ENCODE data around the gene ROBO2.
A peak's percentile ranks its signal among the peaks of the same experiment; 100 is the strongest.

Gene ROBO2

DNA sequence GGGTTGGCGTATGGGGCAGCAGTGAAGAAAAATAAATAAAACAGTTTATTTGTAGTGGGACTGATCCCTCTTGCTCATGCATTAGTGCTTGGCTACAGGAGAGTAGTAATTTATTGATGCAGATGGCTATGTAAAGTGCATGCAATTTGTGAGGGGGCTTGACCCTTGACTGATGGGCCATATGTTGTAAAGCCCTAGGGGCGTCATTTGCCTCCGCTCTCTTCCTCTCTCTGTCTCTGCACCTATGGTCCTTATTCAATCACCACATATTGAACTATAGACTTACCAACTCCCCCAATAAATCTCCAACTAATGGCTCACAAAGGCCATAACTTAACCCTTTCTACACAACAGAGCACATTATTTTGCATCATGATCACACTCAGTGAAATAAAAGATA is 227.7 kb downstream of the ROBO2 start:
- DNase-seq = no peak

DNA sequence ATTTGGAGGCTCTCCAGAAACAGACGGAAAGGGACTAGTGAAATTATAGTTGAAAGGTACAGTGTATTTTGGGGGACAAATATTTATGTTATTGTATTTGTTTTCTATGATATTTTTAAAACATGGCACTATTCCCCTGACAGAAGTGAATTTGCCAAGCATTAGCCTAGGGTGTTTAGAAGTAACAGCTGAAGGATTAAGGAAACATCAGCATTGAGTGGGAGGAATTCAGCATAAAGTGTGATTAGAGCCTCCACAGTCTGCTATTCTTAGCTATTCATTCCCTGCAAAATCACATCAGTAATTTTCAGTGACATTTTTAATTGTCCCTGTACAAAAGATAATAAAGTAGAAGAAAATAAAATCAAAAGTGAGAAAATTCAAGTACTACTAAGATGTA is 231.4 kb downstream of the ROBO2 start:
- no peak for DNase-seq

DNA sequence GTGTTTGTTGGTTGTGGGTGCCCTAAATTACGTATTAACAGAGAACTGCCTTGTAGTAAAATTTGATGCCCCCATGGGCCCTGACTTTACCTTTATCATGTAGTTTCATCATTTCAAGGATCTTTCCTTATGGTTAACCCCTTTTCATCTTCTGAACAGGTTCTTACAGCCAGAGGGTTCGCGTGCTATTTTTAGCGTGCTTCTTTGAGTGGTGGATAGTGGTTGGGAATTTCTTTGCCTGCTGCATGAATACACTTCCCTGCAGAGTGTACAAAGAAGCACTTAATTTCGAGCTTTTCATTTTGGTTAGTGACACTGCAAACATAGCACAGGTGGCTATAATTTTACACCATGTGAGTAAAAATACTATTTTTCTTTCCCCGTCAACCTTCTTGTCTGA is 231.8 kb downstream of the ROBO2 start:
- DNase-seq = no peak

DNA sequence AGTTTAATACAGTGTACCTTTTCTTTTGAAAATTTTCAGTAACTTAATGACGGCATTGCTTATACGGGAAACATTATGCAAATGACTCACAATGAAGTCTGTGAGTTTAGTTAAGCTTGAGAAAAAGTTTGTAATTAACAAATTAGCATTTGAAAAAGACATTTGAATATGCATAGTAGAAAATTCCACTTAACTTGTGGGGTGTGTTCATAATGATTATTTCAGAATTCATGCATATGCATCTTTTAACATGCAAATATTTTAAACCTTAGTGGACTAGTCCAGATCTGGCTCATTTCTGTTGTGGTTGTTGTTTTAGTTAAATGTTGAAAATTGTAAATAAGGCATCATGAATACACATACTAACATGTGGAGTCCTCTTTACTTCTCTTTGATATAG is 239.4 kb downstream of the ROBO2 start:
- no peak for DNase-seq

DNA sequence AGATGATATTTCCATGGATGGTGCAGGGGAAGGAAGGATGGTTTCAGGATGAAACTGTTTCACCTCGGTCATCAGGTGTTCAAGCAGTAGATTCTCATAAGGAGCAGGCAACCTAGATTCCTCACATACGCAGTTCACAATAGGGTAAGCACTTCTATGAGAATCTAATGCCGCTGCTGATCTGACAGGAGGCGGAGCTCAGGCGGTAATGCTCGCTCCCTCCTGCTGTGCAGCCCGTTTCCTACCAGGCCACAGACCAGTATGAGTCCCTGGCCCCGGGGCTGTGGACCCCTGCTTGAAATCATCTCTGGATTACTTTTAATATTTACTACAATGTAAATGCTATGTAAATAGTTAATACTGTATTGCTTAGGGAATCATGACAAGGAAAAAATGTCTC is 241.8 kb downstream of the ROBO2 start:
- peak; percentile 73 for DNase-seq

DNA sequence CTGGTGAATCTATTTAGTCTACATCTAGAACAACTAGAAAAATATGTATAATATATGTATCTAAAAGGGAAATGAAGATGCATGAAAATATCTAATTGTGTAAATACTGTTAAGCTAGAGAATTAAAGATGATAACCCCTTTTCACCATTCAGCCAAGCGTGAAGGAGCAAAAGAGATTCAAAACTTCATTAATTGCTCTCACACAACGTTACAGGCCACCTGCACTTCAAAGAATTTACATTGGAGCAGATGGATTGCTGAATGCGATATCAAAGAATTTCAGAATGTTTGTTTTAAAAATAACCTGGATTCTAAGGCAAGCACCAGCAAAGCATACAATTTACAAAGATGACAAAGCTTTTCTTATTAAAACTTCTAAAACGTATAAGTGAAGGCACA is 243.2 kb downstream of the ROBO2 start:
- DNase-seq = no peak

DNA sequence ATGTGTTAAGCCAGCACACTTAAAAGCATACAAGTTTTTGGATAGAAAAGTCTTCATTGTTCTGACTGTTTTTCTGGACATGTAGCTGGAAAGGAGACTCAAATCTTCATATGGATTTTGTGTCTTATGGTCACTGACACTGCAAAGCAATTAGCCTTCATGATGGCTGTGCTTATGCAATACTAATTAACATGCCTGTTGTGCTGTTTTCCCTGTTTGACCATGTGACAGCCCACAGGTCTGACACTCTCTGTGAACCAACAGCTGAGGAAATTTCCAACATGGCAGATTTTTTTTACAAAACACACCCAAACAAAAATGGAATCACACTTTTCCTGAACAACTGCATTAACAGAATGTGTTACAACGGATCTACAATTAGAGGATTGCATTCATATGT is 248.4 kb downstream of the ROBO2 start:
- DNase-seq = peak; percentile 29

DNA sequence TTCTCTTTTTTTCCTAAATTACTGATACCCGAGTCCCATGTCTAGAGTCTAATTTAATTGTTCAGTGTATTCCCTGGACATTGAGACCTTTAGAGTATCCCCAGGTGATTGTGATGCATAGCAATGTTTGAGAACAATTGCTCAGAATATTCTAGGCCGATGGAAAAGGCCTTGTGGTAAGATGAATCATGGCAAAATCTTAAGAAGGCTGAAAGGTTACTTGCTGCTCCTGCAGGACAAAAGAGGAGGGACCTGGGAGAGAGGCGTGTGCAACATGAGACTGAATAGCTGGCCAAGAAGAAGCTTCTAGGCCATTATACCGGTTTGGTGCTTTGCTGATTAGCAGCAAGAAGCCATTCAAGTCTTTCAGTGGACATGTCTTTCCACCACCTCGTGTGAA is 256.6 kb downstream of the ROBO2 start:
- no peak for DNase-seq

DNA sequence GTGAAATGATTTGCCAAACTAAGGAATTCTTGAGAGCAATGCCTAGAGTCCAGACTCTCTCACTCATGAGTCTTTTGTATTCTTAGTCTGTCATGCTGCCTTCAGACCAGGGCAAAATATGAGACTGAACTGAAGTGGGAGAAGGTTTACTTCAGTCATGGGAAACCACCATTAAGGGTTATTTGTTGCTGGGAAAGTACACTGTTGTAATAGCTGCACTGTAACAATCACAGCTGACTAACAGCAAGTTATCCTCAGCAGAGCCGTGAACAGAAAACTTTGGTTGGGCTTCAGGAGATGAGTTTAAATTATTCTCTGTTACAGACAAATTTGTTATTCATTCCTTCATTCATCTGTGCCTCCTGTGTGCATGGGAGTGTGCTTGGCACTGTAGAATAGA is 258.5 kb downstream of the ROBO2 start:
- no peak for DNase-seq

DNA sequence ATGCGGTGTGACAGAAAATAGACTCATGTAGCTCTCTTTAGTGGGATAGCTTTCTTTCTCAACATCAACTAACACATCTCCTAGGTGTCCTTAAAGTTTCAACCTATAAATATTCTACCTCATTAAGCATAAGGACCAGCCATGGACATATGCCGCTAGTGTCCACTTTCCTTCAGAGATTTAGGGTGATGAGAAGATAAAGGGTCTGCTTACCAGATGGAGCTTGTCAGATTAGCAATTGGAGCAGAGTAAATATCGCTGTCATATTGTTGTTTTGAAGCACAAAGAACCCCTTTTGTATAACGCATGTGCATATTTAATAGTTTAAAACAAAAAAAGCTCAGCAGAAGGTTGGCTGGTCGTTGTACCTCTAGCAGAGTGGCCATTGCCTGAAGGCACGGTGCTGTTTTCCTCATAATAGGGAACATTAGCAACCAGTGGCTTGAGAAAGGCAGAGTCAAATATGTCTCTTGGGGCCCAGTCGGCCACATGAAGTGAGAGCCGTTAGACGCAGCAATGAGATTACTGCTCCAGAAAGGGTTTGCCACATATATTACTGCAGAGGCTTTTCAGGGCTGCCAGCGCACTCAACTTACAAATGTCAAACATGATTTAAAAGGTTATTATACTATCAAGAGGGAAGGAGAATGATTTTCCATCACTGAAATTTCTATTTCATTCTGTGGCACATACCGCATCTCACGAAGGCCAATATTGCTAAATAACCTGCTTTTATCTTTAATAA is 264.2 kb downstream of the ROBO2 start:
- DNase-seq = peak; percentile 70

DNA sequence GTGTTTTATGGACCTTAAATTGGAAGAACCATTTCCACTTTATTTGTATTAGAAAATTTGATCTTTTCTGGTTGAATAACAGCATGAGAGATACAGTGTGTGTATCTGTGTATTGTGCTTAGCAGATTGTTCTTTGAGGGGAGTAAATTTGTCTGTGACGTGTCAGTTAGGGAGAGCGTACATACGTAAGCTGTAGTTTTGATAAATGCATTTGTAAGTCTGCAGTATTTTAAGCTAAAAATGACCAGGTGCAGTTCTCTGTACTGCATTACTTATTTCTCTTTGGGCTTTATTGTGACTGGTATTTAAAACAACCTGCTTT is 264.8 kb downstream of the ROBO2 start:
- no peak for DNase-seq

DNA sequence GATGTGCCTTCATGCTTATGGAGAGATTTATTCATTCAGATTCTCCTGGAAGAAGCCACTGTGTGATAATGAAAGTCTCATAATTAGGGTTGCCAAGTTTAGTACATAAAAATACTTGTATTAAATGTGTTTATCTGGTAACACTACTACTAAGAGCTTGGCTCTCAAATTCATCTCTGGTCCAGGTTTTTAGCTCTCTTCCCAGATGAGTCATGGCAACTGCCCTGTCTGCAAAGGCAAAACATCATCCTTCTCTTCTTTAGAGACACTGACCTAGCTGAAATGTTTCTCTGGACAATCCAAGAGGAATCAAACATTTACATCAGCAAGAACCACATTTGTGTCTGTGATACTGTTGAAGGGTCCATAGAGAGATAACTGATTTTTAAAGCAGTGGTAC is 269.6 kb downstream of the ROBO2 start:
- no peak for DNase-seq

DNA sequence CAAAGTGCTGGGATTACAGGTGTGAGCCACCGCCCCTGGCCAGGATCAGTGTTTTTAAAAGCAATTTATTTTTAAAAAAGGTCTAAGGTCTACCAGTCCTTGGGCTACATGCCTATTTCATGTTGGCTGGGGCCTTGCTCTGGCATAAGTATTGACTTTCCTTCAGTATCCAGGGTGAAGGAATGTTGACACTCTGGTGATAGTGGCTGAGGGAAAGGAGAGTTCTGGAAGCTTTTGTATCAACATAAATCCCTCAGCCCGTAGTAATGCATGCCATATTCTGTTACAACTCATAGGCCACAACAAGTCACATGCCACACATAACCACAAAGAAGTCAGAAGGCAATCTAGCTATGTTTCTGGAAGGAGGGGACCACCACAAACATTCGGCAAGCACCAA is 273.9 kb downstream of the ROBO2 start:
- no peak for DNase-seq

DNA sequence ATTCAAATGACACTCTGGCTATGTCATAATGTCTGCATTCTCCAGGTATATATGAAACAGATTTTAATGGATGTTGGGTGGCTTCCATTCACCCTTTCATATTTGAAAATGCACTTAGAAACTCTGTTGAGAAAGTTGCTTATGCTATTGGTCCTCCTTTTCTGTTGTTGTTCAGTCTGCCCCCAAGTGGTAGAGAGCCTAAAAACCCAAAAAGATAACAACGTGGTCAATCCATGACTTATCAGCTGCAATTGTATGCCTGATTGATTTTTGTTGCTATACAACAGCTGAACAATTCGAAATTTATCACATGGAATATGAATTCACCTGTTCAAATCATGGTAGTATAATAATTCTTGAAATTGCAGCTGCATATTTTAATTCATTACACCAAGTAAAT is 279.8 kb downstream of the ROBO2 start:
- DNase-seq = no peak

DNA sequence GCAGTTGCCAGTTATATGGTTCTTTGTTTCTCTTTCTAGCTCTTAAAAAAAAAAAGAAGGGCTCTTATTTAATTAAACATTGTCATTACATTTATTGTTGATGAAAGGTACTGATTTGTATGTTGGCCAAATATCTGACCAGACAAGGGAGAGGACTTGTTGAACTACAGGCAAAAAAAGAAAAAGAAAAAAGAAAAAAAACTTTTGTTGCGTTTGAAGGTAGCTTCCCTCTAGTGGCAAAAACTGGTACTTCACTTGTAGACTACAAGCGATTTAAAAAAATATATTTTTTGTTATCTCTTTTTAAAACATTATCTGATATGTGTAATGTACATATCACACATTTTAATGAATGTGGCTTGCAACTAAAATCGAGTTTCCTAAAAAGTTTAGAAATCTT is 280.6 kb downstream of the ROBO2 start:
- no peak for DNase-seq

DNA sequence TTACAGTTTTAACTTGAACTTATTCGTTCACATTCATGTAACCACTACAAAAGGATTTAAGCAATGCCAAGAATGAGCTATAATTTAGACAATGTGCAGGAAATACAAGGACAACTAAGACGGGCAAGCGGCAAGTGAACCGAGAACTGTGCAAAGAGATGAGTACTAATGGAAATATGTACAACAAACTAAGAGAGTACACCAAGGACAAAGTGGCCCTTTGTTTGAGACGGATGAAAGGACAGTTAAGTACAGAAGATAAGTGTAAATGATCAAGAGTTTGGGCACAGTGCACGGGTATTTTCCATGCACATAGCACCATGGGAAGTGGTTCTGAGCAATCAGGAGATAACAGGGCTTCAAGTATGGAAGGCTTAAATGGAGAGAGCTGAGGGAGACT is 281.7 kb downstream of the ROBO2 start:
- DNase-seq = no peak

DNA sequence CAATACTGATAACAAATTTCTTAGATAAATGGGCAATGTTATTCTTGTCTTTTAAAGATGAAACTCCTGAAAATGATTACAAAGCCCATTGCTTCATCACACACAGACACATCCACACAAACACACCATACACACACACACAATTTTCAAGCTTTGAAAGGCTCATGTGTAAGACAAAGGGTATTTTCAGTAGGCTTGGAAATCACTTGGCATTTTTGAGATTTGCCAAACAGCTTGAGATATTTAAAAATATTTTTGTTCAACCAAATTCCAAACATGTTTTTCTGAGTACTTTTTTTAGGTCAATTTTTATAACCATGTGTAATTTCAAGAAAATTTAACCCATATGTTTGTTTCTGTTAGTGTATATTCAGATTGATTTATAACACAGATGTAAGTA is 283.7 kb downstream of the ROBO2 start:
- no peak for DNase-seq

DNA sequence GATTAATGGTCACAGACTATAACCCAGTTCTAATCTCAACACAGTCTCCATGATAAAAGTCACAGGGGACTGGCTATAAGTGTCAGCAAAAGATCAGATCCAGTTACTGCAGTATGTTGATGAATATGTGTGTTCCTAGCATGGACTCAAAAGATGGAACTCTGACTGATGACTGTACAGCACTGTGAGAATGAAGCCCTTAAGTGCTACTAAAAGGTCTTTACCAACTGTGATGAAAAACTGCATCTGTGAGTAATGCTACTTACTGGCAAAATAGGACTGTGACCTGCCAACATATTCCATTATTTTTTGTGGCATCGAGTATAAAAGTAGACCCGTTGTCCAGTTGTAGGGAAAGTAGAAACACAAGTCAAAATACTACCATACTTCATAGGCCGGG is 284.2 kb downstream of the ROBO2 start:
- no peak for DNase-seq

DNA sequence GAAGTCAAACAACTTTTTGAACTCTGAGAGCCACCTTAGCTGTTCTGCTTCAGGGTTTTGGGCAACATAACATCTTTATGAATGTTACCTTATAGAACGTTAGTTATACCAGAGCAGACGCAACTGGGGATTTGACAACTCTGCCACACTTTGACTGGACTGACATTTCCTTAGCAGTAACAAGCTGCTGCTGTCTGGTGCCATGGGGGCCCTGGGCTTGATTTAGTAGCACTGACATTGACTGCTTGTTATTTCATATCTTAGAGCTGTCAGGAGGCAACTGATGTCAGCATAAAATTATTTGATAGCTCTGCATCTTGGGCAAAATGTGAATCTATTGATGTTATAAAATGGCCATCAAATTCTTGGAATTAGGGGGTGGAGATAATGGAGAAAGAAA is 285.4 kb downstream of the ROBO2 start:
- DNase-seq = no peak

DNA sequence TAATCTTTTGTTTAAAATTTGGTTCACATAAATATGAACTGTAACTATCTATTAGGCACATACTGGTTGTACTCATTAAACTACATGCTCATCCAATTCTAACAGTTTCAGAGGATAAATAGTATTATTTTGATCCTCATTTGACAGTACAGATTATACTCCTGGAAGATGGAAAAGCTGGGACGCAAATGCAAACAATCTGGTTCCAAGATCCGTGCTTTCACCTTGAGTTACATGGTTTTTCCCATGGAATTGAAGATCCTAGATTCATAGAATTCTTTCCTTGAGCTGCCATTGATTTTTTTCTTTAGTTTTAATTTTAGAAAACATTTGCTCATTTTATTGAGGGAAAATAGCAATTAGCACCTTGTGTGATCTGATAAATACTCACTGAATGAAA is 285.8 kb downstream of the ROBO2 start:
- no peak for DNase-seq

DNA sequence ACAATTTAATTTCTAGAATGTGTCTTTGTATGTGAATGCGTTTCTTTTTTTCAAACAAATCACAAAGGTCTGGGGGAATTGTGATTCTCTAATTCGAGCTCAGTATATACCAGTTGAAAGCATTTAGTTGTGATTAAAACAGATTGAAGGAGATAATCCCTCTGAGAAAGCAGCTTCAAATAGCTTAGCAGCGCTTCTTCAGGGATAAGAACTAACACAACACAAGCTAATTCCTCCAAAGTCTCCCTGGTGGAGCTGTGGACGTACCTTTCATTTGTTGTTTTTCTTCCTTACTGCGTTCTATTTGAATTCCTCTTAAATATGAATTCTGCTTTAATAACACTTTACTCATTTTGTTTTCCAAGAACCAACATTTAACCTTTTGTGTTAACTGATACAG is 286.7 kb downstream of the ROBO2 start:
- DNase-seq = no peak

DNA sequence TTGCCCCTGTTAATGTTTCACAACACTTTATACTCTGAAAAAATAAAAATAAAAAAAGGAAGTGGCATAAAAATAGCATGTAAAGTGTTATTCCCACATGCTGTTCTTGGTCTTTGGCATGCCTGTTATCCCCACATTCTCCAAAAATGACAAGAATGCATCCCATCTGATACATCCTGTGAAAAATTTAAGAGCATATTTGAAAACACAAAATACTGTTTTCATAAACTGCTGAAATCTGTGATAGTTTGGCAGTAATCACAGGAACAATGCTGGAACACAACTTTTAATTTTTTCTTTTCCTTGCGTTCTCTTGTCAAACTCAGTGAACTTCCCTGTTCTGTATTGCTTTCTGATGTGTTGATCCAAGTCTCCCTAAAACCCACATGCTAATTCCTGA is 288.8 kb downstream of the ROBO2 start:
- DNase-seq = no peak

DNA sequence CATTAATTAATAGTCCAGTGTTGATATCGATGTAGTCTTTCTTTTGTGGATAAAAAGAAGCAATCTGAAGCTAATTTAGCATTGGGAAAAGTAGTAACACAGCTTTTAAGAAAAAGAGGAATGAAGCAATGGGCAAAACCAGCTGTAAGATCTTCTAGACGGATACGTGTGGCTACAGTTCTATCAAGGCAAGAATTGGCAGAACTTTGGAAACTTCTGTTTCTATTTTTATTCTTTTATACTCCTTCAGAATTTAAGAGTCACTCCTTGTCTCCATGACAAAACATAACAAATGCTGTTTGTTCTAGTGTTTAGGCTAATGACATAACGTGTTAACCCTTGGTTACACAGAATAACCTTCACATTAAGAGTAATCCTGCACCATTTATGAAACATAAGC is 289.2 kb downstream of the ROBO2 start:
- no peak for DNase-seq

DNA sequence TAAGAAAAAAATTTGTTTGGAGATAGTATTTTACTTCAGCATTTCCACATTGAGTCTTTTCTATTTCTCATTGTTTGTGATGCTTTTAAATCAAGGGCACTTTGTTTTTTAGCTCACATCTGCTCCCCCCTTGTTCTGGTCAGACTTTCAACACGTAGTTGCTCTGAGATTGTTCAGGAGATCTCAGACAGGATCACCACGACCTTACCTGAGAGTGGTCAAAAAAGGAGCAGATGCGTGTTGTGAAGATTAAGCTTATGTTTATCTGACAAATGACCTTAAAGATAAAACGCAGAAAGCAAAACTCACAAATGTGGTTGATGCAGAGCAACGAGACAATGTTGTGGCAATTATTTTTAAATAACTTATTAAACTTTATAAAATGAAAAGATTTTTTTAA is 298.3 kb downstream of the ROBO2 start:
- no peak for DNase-seq

DNA sequence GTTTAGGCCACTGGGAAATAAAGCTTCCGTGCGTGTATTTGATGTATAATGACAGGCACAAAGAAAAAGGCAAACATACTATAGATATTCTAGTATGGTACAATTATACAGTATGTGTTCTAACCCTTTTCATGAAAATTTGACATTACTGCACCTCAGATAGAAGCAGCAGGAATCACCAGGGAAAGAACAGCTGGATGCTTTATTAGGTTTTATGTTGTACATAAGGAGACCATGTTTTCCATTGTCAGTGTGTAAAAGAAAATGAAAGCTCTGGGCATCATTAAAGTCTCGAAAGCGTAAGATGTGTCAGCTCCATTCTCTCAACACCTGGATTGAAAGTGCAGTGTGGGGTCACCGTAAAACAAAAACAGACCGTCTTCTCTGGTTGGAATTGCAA is 302.1 kb downstream of the ROBO2 start:
- no peak for DNase-seq

DNA sequence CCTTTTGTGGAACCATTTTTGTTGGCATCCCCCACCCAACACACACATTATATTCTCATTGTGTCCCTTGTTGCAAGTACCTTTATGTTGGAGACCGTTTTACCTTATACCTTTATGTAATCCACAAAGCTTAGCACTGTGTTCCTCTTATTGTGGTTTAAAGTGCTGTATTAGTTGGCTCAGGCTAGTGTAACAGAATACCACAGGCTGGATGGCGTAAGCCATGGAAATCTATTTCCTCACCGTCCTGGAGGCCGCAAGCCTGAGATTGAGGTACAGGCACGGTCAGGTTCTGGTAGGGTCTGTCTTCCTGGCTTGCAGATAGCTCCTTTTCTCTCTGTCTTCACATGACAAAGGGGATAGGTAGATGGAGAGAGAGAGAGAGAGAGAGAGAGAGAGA is 302.8 kb downstream of the ROBO2 start:
- no peak for DNase-seq

Measured in retina (tissue), 1 donor.